GF-D8 (cell line): ENCODE data around the gene KCNG1.
"Not testable (repeated sequence)": the region's sequence is repeated elsewhere in the genome, so short reads cannot be mapped to it uniquely, and the experiment has no call there.

Experiments
- DNase-seq: peaks from one replicate; lab custom pipeline; 2025; lab: John Stamatoyannopoulos, UW

KCNG1 gene

GRCh38 chr20:51022803-51023616 lies at the start of gene KCNG1:
KCNG1 (minus strand) TSS chr20:51023107; CDS start chr20:51010338, 12,769 bp downstream.
- no peak for DNase-seq

GRCh38 chr20:51070621-51071020 lies 47.7 kb upstream of the KCNG1 start:
- DNase-seq: no peak

- DNase-seq: no peak
Measured at GRCh38 chr20:51067792-51068191, 44.9 kb upstream of the KCNG1 start.

- no peak for DNase-seq
Measured at GRCh38 chr20:51065615-51066014, 42.7 kb upstream of the KCNG1 start.

- no peak for DNase-seq
Measured at GRCh38 chr20:51064137-51064536, 41.2 kb upstream of the KCNG1 start.

GRCh38 chr20:51062065-51062464 lies 39.2 kb upstream of the KCNG1 start:
- no peak for DNase-seq

GRCh38 chr20:51061418-51062045 lies 38.6 kb upstream of the KCNG1 start:
- no peak for DNase-seq

GRCh38 chr20:51060301-51060700 lies 37.4 kb upstream of the KCNG1 start:
- no peak for DNase-seq

GRCh38 chr20:51059862-51060261 lies 37.0 kb upstream of the KCNG1 start:
- no peak for DNase-seq

- DNase-seq: no peak
Measured at GRCh38 chr20:51058017-51058416, 35.1 kb upstream of the KCNG1 start.

- no peak for DNase-seq
Measured at GRCh38 chr20:51054233-51054632, 31.3 kb upstream of the KCNG1 start.

- no peak for DNase-seq
Measured at GRCh38 chr20:51050531-51051075, 27.7 kb upstream of the KCNG1 start.

GRCh38 chr20:51046021-51046985 lies 23.4 kb upstream of the KCNG1 start:
- DNase-seq: no peak

GRCh38 chr20:51045492-51045891 lies 22.6 kb upstream of the KCNG1 start:
- DNase-seq: not testable (repeated sequence)

- no peak for DNase-seq
Measured at GRCh38 chr20:51044796-51045195, 21.9 kb upstream of the KCNG1 start.

GRCh38 chr20:51043811-51044210 lies 20.9 kb upstream of the KCNG1 start:
- DNase-seq: no peak

- no peak for DNase-seq
Measured at GRCh38 chr20:51042657-51043247, 19.8 kb upstream of the KCNG1 start.

- no peak for DNase-seq
Measured at GRCh38 chr20:51042064-51042463, 19.2 kb upstream of the KCNG1 start.

GRCh38 chr20:51037532-51038115 lies 14.7 kb upstream of the KCNG1 start:
- DNase-seq: no peak

- no peak for DNase-seq
Measured at GRCh38 chr20:51036827-51037531, 14.1 kb upstream of the KCNG1 start.

- no peak for DNase-seq
Measured at GRCh38 chr20:51036226-51036625, 13.3 kb upstream of the KCNG1 start.
